Osteocyte (in vitro differentiated cells): ENCODE measurements around the gene CLIC6. TPM values are rescaled to one million over a fixed set of nuclear protein-coding genes. Genes with fewer than 3 reads are reported as not detected.

Experiments
- DNase-seq: peaks from one replicate; pipeline ENCODE4 v3.0.0; 2021; ENCODE audit warnings: mixed read lengths; ENCODE audit not compliant: unreplicated experiment; ENCODE audit errors: extremely low spot score
- H3K27ac Mint-ChIP-seq: one replicate; pipeline ENCODE4 v1.8.0; 2021; ENCODE audit warnings: mild to moderate bottlenecking, mixed read lengths; ENCODE audit not compliant: unreplicated experiment
- H3K27me3 Mint-ChIP-seq: one replicate; pipeline ENCODE4 v1.8.0; 2021; ENCODE audit warnings: mixed read lengths; ENCODE audit not compliant: unreplicated experiment
- H3K36me3 Mint-ChIP-seq: one replicate; pipeline ENCODE4 v1.8.0; 2021; ENCODE audit warnings: mixed read lengths; ENCODE audit not compliant: unreplicated experiment
- H3K4me1 Mint-ChIP-seq: one replicate; pipeline ENCODE4 v1.8.0; 2021; ENCODE audit warnings: mixed read lengths; ENCODE audit not compliant: unreplicated experiment
- H3K4me3 Mint-ChIP-seq: one replicate; pipeline ENCODE4 v1.8.0; 2021; ENCODE audit warnings: mild to moderate bottlenecking, moderate library complexity, mixed read lengths; ENCODE audit not compliant: unreplicated experiment
- H3K9me3 Mint-ChIP-seq: one replicate; pipeline ENCODE4 v1.8.0; 2021; ENCODE audit warnings: mixed read lengths; ENCODE audit not compliant: unreplicated experiment
- CTCF ChIP-seq: fragments of 200-600 bp; sonication (generic); IDR thresholded peaks from 2 replicates; pipeline ENCODE4 v1.5.0; 2021; ENCODE audit warnings: antibody characterized with exemption, mild to moderate bottlenecking, moderate library complexity
- total RNA-seq: library from RNA; stranded (reverse); gene quantifications from 2 replicates; pipeline ENCODE4 v1.2.1, GENCODE V29; 2021

Gene CLIC6
- total RNA-seq, 1 donor from 2014 or later, result 0.40 TPM

- no peaks in the 10 kb centered on the region for H3K9me3 Mint-ChIP-seq
- peaks cover 26% of the 10 kb centered on the region for H3K27me3 Mint-ChIP-seq
- H3K27ac Mint-ChIP-seq, result no peak overlapping the region
- no peak for TF ChIP-seq CTCF
- H3K4me3 Mint-ChIP-seq, result no peak overlapping the region
- H3K36me3 Mint-ChIP-seq, result no peaks in the 10 kb centered on the region
- DNase-seq, result no peak
- no peaks in the 10 kb centered on the region for H3K4me1 Mint-ChIP-seq
Measured at GRCh38 chr21:34636961-34637360, 31.8 kb upstream of the CLIC6 start.

GRCh38 chr21:34639250-34639649, 29.5 kb upstream of the CLIC6 start:
- no peak overlapping the region for H3K27ac Mint-ChIP-seq
- H3K4me3 Mint-ChIP-seq, result no peak overlapping the region
- no peaks in the 10 kb centered on the region for H3K4me1 Mint-ChIP-seq
- H3K36me3 Mint-ChIP-seq, result no peaks in the 10 kb centered on the region
- TF ChIP-seq CTCF, result no peak
- H3K9me3 Mint-ChIP-seq, result no peaks in the 10 kb centered on the region
- no peak for DNase-seq
- H3K27me3 Mint-ChIP-seq, result peaks cover 16% of the 10 kb centered on the region

- Mint-ChIP-seq H3K4me3 (no peak overlapping the region), H3K9me3 (no peaks in the 10 kb centered on the region), H3K27ac (no peak overlapping the region), H3K36me3 (no peaks in the 10 kb centered on the region), H3K4me1 (no peaks in the 10 kb centered on the region), H3K27me3 (peaks cover 9% of the 10 kb centered on the region)
- TF ChIP-seq CTCF, result no peak
- DNase-seq, result no peak
Measured at GRCh38 chr21:34639882-34640788, 28.7 kb upstream of the CLIC6 start.

- H3K27me3 Mint-ChIP-seq, result peaks cover 9% of the 10 kb centered on the region
- TF ChIP-seq CTCF, result no peak
- no peak for DNase-seq
- no peak overlapping the region for H3K27ac Mint-ChIP-seq
- H3K36me3 Mint-ChIP-seq, result no peaks in the 10 kb centered on the region
- H3K9me3 Mint-ChIP-seq, result no peaks in the 10 kb centered on the region
- no peaks in the 10 kb centered on the region for H3K4me1 Mint-ChIP-seq
- no peak overlapping the region for H3K4me3 Mint-ChIP-seq
Measured at GRCh38 chr21:34640858-34641257, 27.9 kb upstream of the CLIC6 start.

GRCh38 chr21:34642211-34643075, 26.4 kb upstream of the CLIC6 start:
- Mint-ChIP-seq H3K4me3 (no peak overlapping the region), H3K9me3 (no peaks in the 10 kb centered on the region), H3K36me3 (no peaks in the 10 kb centered on the region), H3K27ac (no peak overlapping the region), H3K4me1 (no peaks in the 10 kb centered on the region), H3K27me3 (peaks cover 9% of the 10 kb centered on the region)
- no peak for DNase-seq
- TF ChIP-seq CTCF, result no peak
